B cell (primary cell): ENCODE measurements around the gene SHC2.

ENCODE experiments used
- CTCF ChIP-seq: fragments of 200-600 bp; IDR thresholded peaks from one replicate; pipeline ENCODE4 v1.8.0; 2022; ENCODE audit warnings: antibody characterized with exemption, mild to moderate bottlenecking
- EZH2 ChIP-seq: IDR thresholded peaks from 2 replicates; pipeline ENCODE4 v1.6.1; 2012; ENCODE audit warnings: borderline replicate concordance, low read depth, mild to moderate bottlenecking, moderate library complexity, low read length; ENCODE audit not compliant: insufficient read depth, poor library complexity, severe bottlenecking

- no peak for TF ChIP-seq CTCF
- no peak for TF ChIP-seq EZH2
Measured at GRCh38 chr19:493391-494170, 32.7 kb upstream of the SHC2 start.
